ENCODE data around the gene RHBDF1.

DNA sequence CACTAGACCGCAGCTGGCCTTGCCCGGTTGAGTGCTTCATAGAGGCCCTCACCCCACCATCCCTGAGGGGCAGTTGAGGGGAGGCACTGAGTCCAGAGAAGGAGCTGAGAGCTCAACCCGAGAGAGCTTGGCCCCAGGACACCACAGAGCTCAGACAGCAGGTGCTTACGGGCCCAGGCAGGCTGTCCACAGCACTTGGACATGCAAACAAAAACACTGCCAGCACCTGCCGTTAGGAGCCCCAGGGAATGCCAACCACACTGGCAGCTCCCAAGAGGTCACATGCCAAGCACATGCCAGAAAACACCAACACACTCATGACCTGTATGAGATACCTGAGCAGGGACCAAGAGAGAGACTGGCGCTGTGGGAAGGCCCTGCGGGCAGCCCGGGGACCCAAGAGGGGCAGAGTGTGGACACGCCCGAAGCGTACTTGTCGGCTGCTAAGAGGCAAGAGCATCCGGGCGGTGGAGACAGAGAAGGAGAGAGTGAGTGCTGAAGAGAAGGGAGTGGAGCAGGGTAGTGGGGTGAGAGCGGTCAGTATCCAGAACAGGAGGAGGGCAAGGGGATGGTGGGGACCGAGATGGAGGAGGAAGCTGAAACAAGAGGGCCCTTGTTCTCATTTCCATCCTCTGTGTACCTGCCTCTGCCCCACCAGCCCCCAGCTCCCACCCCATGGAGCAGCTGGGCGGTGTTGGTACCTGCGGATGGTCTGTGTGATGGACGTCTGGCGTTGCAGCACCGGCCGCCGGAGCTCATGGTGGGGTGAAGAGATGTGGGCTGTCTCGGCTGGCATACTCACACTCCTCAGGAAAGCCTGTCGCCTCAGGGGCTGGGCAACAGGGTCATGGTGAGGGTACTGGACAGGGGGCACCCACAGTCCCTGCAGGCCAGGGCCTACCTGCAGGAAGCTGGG, 8.2 kb downstream of the RHBDF1 start:
- TF ChIP-seq, protein P1, sequence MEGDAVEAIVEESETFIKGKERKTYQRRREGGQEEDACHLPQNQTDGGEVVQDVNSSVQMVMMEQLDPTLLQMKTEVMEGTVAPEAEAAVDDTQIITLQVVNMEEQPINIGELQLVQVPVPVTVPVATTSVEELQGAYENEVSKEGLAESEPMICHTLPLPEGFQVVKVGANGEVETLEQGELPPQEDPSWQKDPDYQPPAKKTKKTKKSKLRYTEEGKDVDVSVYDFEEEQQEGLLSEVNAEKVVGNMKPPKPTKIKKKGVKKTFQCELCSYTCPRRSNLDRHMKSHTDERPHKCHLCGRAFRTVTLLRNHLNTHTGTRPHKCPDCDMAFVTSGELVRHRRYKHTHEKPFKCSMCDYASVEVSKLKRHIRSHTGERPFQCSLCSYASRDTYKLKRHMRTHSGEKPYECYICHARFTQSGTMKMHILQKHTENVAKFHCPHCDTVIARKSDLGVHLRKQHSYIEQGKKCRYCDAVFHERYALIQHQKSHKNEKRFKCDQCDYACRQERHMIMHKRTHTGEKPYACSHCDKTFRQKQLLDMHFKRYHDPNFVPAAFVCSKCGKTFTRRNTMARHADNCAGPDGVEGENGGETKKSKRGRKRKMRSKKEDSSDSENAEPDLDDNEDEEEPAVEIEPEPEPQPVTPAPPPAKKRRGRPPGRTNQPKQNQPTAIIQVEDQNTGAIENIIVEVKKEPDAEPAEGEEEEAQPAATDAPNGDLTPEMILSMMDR (IDR thresholded peaks at IDR 0.05; ENCODE audit: low read depth, low read length, poor library complexity, severe bottlenecking), result no peak
- no peak for TF ChIP-seq EZH2phosphoT487 (IDR thresholded peaks at IDR 0.05; ENCODE audit: borderline replicate concordance, low read length)
